Measurements from ENCODE around the gene ACSL3. TPM values are rescaled to one million over a fixed set of nuclear protein-coding genes. Genes with fewer than 3 reads are reported as not detected.
"Not testable (repeated sequence)": the region's sequence is repeated elsewhere in the genome, so short reads cannot be mapped to it uniquely, and the experiment has no call there.

Gene ACSL3
- total RNA-seq, 4 donors from 2014 or later = 25.6 to 52.2 (median 47.2) TPM

GRCh38 chr2:222912117-222912516 is 51.3 kb downstream of the ACSL3 start:
- TF ChIP-seq CTCF (IDR thresholded peaks at IDR 0.05) (no peak), POLR2A (IDR thresholded peaks at IDR 0.05) (no peak)
- no peaks in the 10 kb centered on the region for H3K27me3 ChIP-seq
- peaks cover 0 to 5% (median 0%) of the 10 kb centered on the region in 4 donors for H3K4me1 ChIP-seq
- no peaks in the 10 kb centered on the region for H3K9me3 ChIP-seq
- H3K36me3 ChIP-seq = peaks cover 0 to 23% (median 0%) of the 10 kb centered on the region in 3 donors
- DNase-seq = peak in 2 of 3 donors; percentile 33 to 63
- no peak overlapping the region for H3K27ac ChIP-seq
- H3K4me3 ChIP-seq = no peak overlapping the region

GRCh38 chr2:222912776-222913175 is 51.9 kb downstream of the ACSL3 start:
- TF ChIP-seq CTCF (IDR thresholded peaks at IDR 0.05) (no peak), POLR2A (IDR thresholded peaks at IDR 0.05) (no peak)
- Histone ChIP-seq H3K36me3 (peaks cover 0 to 25% (median 0%) of the 10 kb centered on the region in 3 donors), H3K9me3 (no peaks in the 10 kb centered on the region), H3K4me1 (peaks cover 0 to 5% (median 0%) of the 10 kb centered on the region in 4 donors), H3K27me3 (no peaks in the 10 kb centered on the region), H3K4me3 (no peak overlapping the region), H3K27ac (peak overlapping the region in 1 of 4 donors; percentile 10)
- no peak for DNase-seq

GRCh38 chr2:222915092-222915957 is 54.5 kb downstream of the ACSL3 start:
- H3K27me3 ChIP-seq = no peaks in the 10 kb centered on the region
- H3K9me3 ChIP-seq = no peaks in the 10 kb centered on the region
- peaks cover 0 to 5% (median 0%) of the 10 kb centered on the region in 4 donors for H3K4me1 ChIP-seq
- TF ChIP-seq POLR2A (IDR thresholded peaks at IDR 0.05) (no peak), CTCF (IDR thresholded peaks at IDR 0.05) (peak in 4 of 6 experiments; percentile 19 to 47 (median 26))
- no peak for DNase-seq
- peaks cover 0 to 28% (median 0%) of the 10 kb centered on the region in 3 donors for H3K36me3 ChIP-seq
- no peak overlapping the region for H3K27ac ChIP-seq
- no peak overlapping the region for H3K4me3 ChIP-seq

GRCh38 chr2:222916229-222917197 is 55.7 kb downstream of the ACSL3 start:
- Histone ChIP-seq H3K4me3 (no peak overlapping the region), H3K27me3 (no peaks in the 10 kb centered on the region), H3K36me3 (peaks cover 0 to 40% (median 0%) of the 10 kb centered on the region in 3 donors), H3K4me1 (peaks cover 0 to 5% (median 0%) of the 10 kb centered on the region in 4 donors), H3K27ac (no peak overlapping the region), H3K9me3 (no peaks in the 10 kb centered on the region)
- no peak for DNase-seq
- TF ChIP-seq CTCF (IDR thresholded peaks at IDR 0.05) (peak in 1 of 6 experiments; percentile 4), POLR2A (IDR thresholded peaks at IDR 0.05) (no peak)

- not testable (repeated sequence) for H3K4me3 ChIP-seq, H3K27ac ChIP-seq, DNase-seq, H3K9me3 ChIP-seq, H3K27me3 ChIP-seq, H3K4me1 ChIP-seq
- peaks cover 0 to 47% (median 0%) of the 10 kb centered on the region in 3 donors for H3K36me3 ChIP-seq
These were observed 56.4 kb downstream of the ACSL3 start for GRCh38 chr2:222917212-222917611.

Data from Peyer's patch (tissue), 4 donors.